Fibroblast of skin of back (primary cell): Measurements from ENCODE around the gene LTBP1.

Experiments used
- DNase-seq: peaks from one replicate; pipeline ENCODE4 v3.0.0-alpha.2; 2013

LTBP1 gene

DNA sequence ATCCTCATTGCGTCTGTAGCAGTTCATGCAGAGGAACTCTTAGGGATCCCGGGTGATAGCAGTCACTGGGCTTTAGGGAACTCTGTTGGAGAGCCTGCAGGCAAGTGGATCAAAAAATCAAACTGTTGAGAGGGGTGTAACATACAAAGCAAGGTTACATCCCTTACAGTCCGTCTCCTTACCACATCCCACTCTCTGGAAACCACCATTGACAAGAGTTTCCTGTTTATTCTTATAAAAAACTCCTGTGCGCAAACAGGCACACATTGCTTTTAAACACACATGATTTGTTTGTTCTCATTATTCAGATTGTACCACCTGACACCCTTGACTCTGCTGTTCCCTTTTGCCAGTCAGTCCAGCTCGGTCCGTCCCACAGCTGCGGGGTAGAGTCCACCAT, 137.7 kb downstream of the LTBP1 start:
- DNase-seq = no peak

- DNase-seq = no peak
Measured at GRCh38 chr2:33085646-33086045, 138.9 kb downstream of the LTBP1 start.

GRCh38 chr2:33086400-33087015, 139.8 kb downstream of the LTBP1 start:
- DNase-seq = no peak

DNA sequence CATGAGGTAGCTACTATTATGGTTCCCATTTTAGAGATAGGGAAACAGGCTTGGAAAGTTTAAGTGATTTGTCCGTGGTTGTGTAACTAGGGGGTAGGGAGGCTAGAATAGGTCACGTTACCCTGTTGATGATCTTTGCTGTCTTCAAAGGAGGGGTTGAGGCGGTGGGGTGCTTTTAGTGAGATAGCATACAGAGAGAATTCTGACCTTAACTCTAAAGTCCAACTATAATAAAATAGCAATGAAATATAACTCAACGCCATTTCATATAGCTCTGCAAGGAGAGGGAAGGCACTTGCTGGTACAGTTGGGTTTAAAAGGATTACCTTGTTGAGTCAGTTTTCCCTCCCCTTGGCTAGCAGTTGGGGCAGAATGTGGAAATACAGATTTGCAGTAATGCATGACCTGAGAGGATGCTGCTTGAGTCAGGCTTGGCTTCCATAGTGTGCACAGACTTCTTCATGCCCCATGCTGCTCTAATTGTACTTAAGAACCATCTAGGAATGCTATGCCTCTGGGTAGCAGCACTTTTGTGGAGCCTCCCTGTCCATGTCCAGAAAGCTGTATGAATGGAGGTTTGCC, 143.9 kb downstream of the LTBP1 start:
- DNase-seq = no peak

DNA sequence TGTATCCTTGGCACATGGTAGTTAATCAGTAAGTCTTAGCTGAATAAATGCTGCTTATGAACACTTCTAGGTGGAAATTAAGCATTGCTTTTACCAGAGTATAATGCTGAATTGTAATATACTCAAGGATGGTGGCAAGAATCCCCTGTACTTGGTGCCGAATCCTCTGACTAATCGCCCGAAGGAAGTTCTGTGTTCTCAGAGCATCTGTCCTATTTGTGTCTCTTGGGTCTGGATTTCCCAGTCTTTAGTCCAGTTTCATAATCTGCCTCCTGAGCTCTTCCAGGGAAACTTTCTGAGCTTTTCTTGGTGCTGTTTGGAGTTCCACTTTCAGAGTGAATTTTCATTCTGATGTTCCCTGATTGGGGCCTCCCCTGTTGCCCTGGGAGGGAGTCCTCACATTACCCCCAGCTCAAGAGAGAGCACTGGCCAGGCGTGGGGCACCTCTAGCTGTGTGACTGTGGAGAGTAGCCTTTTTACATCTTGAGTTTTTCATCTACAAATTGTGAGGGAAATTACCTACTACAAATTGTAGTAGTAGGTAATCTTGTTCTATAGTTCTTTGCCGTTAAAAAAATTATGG, 144.9 kb downstream of the LTBP1 start:
- no peak for DNase-seq

DNA sequence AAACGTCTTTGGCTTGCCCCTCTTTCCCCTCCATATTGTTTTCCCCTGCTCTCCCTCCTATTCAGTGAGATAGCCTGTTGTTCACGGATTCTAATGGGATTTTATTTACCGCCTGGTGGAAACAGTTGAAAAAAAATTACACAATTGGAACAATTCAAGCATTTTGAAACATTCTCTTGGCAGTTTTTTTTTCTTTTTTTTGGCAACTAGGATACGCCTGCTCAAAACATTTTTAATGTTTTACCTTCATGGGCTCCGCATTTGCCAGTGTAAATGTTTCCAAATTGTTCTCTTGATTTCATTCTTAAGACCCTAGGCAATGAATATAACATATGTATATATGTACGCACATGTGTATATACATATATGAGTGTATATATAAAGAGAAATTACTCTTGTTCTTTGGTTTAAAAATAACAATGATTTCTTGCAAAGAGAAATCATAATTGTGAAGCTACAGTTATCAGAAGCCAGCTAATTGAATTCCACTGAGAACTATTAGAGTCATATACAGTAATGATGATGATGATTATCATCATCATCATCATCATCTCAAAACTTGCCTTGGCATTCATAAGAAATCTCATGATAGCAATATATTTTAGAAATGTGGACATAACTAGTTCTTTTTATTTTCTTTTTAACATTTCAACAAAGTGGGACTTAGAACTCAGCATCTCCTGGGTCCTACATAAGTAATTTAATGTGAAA, 146.7 kb downstream of the LTBP1 start:
- DNase-seq = no peak

DNA sequence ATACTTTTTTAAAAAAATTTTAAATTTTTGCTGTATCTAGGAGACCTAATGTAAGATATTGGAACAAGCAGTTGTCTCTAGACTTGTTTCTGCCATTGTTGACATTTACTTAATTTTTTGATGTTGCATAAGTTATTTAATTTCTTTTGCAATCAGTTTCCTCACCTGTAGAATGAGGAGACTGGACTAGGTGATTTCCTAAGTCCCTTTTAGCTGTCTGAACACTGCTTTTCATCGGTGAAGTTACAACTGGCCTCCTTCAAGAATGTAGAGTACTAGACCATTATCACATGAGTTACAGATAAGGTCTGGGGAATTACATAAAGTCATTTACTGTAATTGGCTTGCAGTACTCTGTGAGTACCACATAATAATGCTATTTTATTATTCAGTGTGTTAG, 147.6 kb downstream of the LTBP1 start:
- no peak for DNase-seq

DNA sequence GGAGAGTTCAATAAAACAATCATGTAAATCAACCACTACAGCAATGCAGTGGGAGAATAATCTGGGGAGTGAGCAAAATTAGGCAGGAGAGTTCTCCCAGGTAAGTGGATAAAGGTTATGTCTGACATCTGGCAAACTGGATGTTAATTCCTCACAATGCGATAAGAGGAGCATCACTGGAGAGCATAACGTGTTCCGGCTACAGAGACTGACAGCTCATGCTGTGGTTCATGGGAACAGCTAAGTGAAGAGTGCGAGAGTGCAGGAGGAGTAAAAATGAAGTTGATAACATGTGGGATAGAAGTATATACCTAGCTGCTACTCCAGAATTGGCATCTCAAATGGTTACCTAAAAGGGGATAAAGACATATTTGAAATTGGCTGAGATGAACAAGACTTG, 153.2 kb downstream of the LTBP1 start:
- no peak for DNase-seq

DNA sequence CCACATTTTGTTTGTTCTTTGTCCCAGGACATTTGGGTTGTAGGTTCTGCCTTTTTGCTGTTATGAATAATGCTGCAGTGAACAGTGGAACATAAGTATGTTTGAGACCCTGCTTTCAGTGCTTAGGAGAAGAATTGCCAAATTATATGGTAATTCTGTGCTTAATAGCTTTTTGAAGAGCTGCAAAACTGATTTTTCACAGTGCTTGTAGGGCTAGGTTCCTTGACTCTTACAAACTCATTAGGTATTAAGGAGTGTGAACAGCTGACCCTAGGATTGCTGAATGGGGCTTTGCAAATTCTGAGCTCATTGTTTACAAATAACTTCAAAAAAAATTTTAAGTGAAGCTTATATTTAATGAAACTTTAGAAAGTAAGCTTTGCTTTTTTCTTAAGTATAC, 154.2 kb downstream of the LTBP1 start:
- no peak for DNase-seq

DNA sequence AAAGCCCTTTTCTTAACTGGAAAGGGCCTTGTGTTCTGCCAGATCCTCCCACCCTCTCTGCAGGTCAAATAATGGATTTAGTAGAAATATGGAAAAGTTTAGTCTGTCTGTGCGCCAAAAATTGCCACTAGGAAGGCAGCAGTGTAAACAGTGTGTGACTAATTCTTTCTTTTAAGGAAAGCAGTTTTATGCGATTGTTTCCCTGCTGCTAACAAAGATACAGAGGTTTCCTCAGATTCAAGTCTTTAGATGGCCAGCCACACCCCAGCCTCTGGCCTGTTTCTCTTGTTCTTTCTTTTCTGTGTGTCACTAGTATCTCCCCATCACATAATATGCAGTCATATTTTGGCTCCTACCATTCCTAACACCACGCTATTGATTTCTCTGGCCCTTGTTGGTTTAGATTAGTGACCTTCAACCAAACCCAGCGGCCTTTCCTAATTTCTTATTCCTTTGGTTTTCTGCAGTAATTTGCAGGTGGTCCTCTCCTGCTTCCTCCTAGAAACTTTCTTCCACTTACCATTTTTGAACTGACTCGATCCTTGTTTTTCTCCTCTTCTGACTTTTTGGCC, 157.4 kb downstream of the LTBP1 start:
- peak; percentile 53 for DNase-seq

DNA sequence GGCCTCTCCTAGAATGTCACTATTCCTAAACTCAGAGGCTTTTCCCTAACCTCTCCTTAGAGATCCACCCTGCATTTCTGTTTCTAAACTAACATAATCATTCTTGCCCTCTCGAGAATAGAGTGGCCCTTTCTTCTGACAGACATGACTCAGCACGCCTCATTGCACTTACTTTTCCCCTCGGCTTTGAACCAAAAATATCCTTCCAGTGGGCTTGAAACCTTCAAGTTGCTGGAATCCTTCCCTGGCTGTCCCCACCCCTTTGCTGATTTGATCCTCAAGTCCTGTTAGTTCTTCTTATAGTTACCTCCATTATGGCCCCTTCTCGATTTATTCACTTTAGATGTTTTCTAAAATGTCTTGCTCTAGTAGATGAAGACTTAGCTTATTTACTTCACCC, 158.0 kb downstream of the LTBP1 start:
- peak; percentile 79 for DNase-seq

DNA sequence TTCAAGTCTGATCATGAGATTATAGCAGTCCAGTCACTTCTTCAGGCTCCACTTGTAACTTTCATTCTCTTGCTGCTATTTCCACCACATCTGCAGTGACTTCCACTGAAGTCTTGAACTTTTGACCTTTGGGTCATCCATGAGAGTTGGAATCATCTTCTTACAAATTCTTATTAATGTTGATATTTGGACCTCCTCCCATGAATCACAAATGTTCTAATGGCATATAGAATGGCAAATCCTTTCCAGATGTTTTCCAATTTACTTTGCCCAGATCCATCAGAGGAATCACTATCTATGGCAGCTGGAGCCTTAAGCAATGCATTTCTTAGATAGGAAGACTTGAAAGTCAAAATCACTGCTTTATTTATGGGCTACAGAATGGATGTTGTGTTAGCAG, 159.4 kb downstream of the LTBP1 start:
- peak; percentile 27 for DNase-seq

DNA sequence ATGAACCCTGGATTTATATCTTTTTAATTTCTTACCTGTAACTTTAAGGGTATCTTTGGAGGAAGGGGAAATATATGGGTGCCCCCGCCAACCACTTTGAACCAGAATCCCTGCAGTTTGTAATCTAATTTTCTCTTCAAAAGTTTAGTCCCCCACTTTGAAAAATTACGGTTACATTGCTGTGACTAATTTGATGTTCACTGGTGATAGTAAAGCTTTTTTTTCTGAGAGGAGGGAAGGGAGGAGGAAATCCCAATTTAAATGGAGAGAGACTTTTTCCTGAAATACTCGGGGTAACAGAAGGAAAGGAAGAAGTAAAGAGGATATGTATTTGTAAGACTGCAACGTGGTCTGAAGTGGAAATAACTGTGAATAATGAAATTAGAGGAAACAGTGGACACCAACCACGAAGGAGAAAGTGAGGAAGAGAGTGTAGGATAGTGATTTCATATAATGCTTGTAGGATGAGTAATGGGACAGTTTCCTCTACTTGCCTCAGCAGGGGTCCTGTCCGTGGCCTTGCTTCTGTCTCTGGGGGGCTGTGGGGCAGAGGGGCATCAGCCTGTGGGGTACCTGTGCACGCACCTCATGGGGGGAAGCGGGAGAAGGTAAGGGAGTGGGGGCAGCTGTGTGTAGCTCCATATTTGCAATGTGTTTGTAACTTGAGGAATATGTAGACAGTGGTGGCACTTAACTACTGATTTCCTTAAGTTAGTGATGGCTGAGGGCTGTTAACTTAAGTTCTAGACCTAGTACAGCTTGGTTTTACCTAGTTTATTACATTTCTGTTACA, 161.1 kb downstream of the LTBP1 start:
- DNase-seq = peak; percentile 74

DNA sequence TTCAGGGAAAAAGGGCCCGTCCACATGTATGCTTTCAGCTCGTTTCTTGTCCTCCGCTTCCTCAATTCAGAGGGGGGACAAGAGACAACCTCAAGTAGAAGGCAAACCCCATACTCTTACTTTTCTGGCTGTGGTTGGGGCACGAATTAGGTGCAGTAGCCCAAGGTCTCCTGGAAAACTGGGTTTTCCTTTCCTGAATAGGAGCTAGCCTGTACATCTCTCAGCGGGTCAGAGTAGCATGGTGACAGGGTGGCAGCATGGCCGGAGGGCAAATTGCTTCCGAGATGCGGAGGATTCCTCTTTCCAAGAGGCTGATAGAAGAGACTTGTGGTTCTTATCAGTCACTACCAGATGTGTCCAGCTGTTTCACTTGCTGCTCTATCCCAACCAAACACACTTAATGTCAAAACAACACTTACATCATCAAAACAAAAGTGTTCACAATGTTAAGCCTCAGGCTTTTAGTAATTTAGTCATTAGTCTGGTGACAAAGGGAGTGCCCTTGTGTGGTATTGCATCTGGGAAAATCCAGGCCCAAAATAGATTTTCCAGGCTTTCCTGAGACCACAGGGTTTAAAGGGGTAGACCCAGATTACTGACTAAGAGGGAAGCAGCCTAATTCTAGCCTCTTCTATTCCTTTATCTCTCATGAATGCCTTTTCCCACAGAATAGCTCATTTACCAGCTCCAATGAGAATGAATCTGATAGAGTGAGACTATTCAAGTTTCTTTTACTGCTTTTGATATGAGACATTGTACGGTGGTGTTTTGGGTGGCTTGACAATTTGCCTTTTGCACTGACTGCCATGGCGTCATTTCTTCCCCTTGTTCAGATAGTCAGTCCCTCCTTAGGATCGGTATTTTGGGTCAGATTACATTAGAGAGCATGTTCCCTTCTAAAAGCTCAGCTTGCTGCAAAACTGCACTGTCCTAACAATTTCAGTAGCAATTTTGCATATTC, 162.0 kb downstream of the LTBP1 start:
- peak; percentile 79 for DNase-seq

DNA sequence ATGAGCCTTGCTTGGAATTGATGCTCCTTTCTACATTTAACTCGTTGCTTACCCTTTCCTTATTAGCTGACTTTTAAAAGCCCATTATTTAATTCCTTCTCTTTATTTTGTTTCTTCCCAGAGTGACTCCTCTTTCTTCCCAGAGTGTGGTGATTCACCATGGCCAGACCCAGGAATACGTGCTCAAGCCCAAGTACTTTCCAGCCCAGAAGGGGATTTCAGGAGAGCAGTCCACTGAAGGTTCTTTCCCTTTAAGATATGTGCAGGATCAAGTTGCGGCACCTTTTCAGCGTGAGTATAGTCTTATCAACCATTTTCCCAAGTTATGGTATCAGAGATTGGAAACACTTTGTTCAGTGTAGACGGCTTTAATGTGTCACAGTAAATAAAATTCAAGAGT, 163.7 kb downstream of the LTBP1 start:
- DNase-seq = peak; percentile 75

GRCh38 chr2:33111002-33111446, 164.3 kb downstream of the LTBP1 start:
- peak; percentile 87 for DNase-seq

DNA sequence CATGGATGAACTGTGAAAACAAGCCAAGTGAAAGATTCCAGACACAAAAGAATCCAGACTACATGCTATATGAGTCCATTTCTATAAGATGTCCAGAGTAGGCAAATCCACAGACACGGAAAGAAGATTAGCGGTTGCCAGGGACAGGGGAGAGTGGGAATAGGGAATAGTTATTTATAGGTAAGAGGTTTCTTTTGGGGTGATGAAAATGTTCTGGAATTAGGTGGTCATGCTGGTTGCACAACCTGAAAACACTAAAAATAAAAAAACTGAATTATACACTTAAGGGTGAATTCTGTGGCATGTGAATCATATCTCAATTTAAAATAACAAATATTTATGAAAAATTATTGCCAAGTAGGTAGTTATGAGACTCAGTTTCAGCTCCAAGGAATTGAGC, 168.4 kb downstream of the LTBP1 start:
- DNase-seq = no peak

GRCh38 chr2:33115728-33116127, 169.0 kb downstream of the LTBP1 start:
- no peak for DNase-seq

- no peak for DNase-seq
Measured at GRCh38 chr2:33116799-33117198, 170.0 kb downstream of the LTBP1 start.

GRCh38 chr2:33118651-33119050, 171.9 kb downstream of the LTBP1 start:
- no peak for DNase-seq

DNA sequence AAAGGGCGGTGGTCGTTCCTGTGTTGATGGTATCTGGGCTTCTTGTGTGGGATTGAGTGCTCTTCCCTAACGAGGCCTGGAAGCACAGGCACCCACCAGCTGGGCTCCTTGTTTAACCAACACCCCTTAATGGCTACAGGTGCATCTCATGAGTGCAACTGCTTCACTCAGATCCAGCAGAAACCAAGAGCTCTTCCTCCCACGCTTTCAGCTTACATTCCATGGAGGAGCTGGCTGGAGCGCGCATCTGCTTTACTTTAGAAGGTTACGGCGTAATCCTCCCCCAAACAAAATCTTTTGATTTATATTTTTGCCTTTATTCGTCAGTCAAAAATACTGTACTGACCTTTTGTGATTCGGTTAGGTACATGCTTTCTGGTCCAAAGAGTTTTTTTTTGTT, 174.7 kb downstream of the LTBP1 start:
- no peak for DNase-seq
